Measurements from ENCODE around the gene VAMP2.

VAMP2 gene, protein sequence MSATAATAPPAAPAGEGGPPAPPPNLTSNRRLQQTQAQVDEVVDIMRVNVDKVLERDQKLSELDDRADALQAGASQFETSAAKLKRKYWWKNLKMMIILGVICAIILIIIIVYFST

DNA sequence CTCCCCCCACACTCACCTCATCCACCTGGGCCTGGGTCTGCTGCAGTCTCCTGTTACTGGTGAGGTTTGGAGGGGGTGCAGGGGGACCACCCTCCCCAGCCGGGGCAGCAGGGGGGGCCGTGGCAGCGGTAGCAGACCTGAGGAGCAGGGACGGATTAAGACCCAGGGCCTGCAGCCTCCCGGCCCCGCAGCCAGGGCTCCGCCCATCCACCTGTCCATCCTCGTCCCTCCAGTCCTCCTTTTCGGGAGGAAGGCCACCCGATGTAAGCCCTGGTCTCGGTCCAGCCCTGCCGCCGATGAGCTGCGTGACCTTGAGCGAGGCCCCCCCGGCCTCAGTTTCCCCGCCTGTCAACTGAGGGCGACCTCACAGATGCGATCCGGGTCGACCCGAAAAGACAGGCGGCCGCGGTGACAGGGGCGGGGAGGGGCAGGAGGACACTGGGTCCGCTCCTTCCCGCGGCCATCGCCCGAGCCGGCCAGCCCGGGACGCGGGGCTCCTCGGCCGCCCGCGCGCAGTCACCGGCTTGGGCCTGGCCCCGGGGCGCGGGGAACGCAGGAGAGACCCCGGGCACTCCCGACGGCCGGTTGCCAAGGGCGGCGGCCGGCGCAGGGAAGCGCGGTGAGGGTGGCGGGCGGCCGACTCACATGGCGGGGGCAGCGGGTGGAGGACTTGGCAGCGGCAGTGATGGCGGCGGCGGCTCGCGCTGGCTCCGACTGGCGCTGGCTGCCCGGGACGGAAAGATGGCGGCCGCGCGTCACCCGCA lies at the start of gene VAMP2:
Gene VAMP2, minus strand, starts transcription at position 716 of the 764 bp plus-strand sequence. Its CDS starts 69 bp downstream, at position 647.
- peak within 1 kb of the TSS; percentile 90 to 97 for H3K9ac ChIP-seq (ENCODE audit: low read length in 2 of 2)
- H3K27ac ChIP-seq (ENCODE audit: low read length) = peak within 1 kb of the TSS; percentile 98
- H3K9me3 ChIP-seq (ENCODE audit: control insufficient read depth in 2 of 2, low read length in 2 of 2) = no peaks in the 10 kb centered on the region
- peaks cover 13 to 20% of the 10 kb centered on the region in 2 donors for H3K36me3 ChIP-seq (ENCODE audit: control insufficient read depth in 2 of 2, insufficient read depth in 2 of 2, low read length in 2 of 2)
- peak within 1 kb of the TSS; percentile 95 to 99 for H3K4me3 ChIP-seq (ENCODE audit: low read length in 2 of 2)
- peaks cover 44% of the 10 kb centered on the region for H3K4me1 ChIP-seq (ENCODE audit: control insufficient read depth, insufficient read depth, low read length)
- H3K27me3 ChIP-seq (ENCODE audit: control insufficient read depth in 1 of 2, insufficient read depth in 2 of 2, low read length in 2 of 2) = no peaks in the 10 kb centered on the region

DNA sequence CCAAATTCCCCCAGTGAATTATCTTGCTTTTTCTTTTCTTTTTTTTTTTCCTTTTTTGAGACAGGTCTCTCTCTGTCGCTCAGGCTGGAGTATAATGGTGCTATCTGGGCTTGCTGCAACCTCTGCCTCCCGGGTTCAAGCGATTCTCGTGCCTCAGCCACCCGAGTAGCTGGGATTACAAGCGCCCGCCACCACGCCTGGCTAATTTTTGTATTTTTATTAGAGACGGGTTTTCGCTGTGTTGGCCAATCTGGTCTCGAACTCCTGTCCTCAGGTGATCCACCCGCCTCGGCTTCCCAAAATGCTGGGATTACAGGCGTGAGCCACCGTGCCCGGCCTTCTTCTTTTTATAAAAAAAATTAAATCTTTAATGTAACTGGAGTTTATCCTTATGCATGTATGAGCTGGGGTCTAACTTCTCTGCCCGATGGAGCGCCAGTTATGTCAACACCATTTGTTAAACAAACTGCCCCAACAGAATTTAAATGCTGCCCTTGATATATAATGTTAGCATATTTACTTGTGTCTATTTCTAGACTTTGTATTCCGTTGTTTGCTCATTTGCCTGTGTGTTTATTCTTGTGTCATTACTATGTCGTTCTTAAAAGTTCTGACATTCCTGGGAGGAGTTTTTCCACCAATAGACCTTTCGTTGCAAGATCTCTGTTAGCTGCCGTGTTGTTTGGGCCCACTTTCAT lies 48.2 kb upstream of the VAMP2 start:
- peak overlapping the region; percentile 72 to 77 for H3K4me3 ChIP-seq (ENCODE audit: low read length in 2 of 2)
- peak overlapping the region; percentile 53 for H3K27ac ChIP-seq (ENCODE audit: low read length)
- H3K4me1 ChIP-seq (ENCODE audit: control insufficient read depth, insufficient read depth, low read length) = peaks cover 13% of the 10 kb centered on the region
- H3K27me3 ChIP-seq (ENCODE audit: control insufficient read depth in 1 of 2, insufficient read depth in 2 of 2, low read length in 2 of 2) = no peaks in the 10 kb centered on the region
- H3K9me3 ChIP-seq (ENCODE audit: control insufficient read depth in 2 of 2, low read length in 2 of 2) = no peaks in the 10 kb centered on the region
- H3K36me3 ChIP-seq (ENCODE audit: control insufficient read depth in 2 of 2, insufficient read depth in 2 of 2, low read length in 2 of 2) = no peaks in the 10 kb centered on the region
- peak overlapping the region; percentile 56 to 75 for H3K9ac ChIP-seq (ENCODE audit: low read length in 2 of 2)

DNA sequence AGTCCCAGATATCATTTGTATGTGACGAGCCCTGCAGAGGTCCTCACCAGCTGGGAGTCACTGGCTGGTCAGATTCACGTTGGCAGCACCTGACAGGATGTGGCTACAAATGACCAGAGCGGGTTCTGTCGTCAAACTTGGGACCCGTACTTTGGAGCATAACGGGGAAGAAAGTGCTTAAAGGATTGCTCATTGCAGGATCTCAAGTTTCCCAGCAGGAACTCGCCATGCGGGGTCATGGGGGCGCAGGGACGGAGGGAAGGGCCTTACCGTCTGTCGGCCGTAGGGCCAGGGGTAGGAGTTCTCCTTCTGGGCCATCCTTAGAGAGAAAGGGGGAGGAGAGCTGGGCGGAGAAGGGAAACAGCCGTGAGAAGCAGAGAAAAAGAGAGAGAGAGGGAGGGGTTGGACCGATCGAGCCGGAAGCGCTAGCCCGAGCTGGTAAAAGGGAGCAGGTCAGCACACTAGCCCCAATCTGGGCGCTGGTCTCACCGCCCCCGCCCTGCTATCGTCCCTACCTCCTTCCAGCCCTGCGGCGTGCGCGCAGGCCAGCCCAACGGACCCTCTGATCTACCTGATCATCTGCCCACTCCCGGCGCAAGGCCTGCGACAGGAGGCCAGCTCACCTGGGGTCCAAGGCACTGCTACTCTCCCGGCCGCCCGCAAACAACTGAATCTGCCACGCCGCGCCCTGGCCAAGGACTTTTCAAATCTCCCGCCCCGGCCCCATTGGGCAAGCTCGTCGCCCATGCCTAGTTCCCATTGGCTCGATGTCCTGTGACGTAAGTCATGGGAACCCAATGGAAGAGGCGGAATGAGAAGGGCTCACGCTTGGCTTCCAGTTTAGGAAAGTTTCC lies 47.4 kb upstream of the VAMP2 start, which contains the start of gene AURKB:
Gene AURKB, minus strand, starts transcription at position 669 of the 854 bp plus-strand sequence. Its CDS starts 351 bp downstream, at position 318.
- Histone ChIP-seq H3K4me1 (ENCODE audit: control insufficient read depth, insufficient read depth, low read length) (peaks cover 13% of the 10 kb centered on the region), H3K27ac (ENCODE audit: low read length) (peak within 1 kb of the TSS; percentile 53), H3K4me3 (ENCODE audit: low read length in 2 of 2) (peak within 1 kb of the TSS; percentile 72 to 77), H3K9ac (ENCODE audit: low read length in 2 of 2) (peak within 1 kb of the TSS; percentile 56 to 75), H3K27me3 (ENCODE audit: control insufficient read depth in 1 of 2, insufficient read depth in 2 of 2, low read length in 2 of 2) (no peaks in the 10 kb centered on the region), H3K9me3 (ENCODE audit: control insufficient read depth in 2 of 2, low read length in 2 of 2) (no peaks in the 10 kb centered on the region), H3K36me3 (ENCODE audit: control insufficient read depth in 2 of 2, insufficient read depth in 2 of 2, low read length in 2 of 2) (no peaks in the 10 kb centered on the region)

DNA sequence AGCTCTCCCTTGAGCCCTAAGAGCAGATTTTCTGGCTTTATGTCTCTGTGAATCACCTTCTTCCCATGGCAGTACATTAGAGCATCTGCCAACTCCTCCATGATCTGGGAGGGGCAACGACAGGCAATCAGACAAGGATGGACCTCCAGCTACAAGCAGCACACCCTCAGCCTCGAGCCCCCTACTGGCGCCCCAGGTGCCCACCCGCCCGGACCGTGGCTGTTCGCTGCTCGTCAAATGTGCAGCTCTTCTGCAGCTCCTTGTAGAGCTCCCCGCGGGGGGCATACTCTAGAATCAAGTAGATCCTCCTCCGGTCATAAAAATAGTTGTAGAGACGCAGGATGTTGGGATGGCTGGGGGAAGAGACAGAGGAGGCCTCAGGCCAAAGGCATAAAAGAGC lies 43.8 kb upstream of the VAMP2 start:
- Histone ChIP-seq H3K36me3 (ENCODE audit: control insufficient read depth in 2 of 2, insufficient read depth in 2 of 2, low read length in 2 of 2) (no peaks in the 10 kb centered on the region), H3K4me1 (ENCODE audit: control insufficient read depth, insufficient read depth, low read length) (peaks cover 13% of the 10 kb centered on the region), H3K9ac (ENCODE audit: low read length in 2 of 2) (no peak overlapping the region), H3K27ac (ENCODE audit: low read length) (no peak overlapping the region), H3K27me3 (ENCODE audit: control insufficient read depth in 1 of 2, insufficient read depth in 2 of 2, low read length in 2 of 2) (no peaks in the 10 kb centered on the region), H3K4me3 (ENCODE audit: low read length in 2 of 2) (no peak overlapping the region), H3K9me3 (ENCODE audit: control insufficient read depth in 2 of 2, low read length in 2 of 2) (no peaks in the 10 kb centered on the region)

DNA sequence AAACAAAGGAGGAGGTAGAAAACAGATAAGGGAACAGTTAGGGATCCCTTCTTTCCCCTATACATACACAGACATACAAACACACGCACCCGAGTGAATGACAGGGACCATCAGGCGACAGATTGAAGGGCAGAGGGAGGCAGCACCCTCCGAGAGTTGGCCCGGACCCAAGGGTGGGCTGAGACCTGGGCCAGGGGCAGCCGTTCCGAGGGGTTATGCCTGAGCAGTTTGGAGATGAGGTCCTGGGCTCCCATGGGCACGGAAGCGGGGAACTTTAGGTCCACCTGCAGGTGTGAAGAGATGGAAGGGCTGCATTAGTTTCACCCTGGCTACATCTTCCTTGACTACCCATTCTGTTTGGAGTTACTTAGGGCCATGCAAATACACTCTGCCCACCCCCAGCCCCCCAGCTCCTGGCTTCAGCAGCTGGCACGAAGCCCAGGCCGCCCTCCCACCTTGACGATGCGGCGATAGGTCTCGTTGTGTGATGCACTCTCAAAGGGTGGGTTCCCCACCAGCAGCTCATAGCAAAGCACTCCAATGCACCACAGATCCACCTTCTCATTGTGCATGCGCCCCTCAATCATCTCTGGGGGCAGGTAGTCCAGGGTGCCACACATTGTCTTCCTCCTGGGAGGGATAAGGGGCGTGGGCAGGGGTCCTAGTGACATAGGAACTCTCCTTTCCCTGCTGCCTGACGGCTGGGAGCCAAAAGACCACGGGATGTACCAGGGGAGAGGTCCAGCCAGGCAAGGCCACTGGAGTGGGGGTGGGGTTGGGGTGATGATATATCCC lies 42.2 kb upstream of the VAMP2 start:
- Histone ChIP-seq H3K9me3 (ENCODE audit: control insufficient read depth in 2 of 2, low read length in 2 of 2) (no peaks in the 10 kb centered on the region), H3K36me3 (ENCODE audit: control insufficient read depth in 2 of 2, insufficient read depth in 2 of 2, low read length in 2 of 2) (no peaks in the 10 kb centered on the region), H3K27ac (ENCODE audit: low read length) (no peak overlapping the region), H3K4me1 (ENCODE audit: control insufficient read depth, insufficient read depth, low read length) (peaks cover 3% of the 10 kb centered on the region), H3K9ac (ENCODE audit: low read length in 2 of 2) (no peak overlapping the region), H3K4me3 (ENCODE audit: low read length in 2 of 2) (no peak overlapping the region), H3K27me3 (ENCODE audit: control insufficient read depth in 1 of 2, insufficient read depth in 2 of 2, low read length in 2 of 2) (no peaks in the 10 kb centered on the region)

DNA sequence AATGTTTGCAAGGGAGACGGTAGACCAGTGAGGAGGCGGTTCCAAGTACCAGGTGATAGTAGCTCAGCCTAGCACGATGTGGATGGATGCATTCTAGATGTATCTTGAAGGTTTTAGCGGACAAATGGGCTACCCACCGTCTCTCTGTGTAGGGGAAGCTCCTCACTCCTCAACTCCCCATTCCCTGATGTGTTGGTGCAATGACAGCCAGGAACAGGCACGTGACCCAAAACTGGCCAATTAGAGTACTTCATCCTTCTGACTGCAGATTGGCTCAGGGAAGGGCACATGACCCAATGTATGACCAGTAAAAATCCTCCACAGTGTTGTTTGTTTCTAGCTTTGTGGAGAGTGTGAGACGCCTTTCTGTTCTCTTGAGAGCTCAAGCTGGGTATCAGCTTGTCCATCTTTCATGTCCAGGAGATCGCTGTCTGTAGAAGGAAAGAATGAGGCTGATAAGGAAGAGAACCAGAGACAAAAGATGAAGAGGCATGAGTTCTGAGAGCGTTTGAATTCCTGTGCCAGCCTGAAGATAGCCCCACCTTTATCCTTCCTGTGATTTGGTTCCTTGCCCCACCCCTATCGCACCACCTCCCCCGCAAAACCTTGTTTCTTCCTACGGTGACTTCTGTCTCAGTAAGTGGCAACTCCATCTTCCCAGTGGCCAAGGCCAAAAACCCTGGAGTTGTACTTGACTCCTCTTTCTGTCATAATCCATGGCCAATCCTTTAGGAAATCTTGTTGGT lies 29.5 kb upstream of the VAMP2 start:
- Histone ChIP-seq H3K27ac (ENCODE audit: low read length) (peak overlapping the region; percentile 83), H3K4me1 (ENCODE audit: control insufficient read depth, insufficient read depth, low read length) (peaks cover 44% of the 10 kb centered on the region), H3K9me3 (ENCODE audit: control insufficient read depth in 2 of 2, low read length in 2 of 2) (no peaks in the 10 kb centered on the region), H3K4me3 (ENCODE audit: low read length in 2 of 2) (peak overlapping the region; percentile 47 to 64), H3K36me3 (ENCODE audit: control insufficient read depth in 2 of 2, insufficient read depth in 2 of 2, low read length in 2 of 2) (no peaks in the 10 kb centered on the region), H3K9ac (ENCODE audit: low read length in 2 of 2) (peak overlapping the region; percentile 43 to 60), H3K27me3 (ENCODE audit: control insufficient read depth in 1 of 2, insufficient read depth in 2 of 2, low read length in 2 of 2) (no peaks in the 10 kb centered on the region)

DNA sequence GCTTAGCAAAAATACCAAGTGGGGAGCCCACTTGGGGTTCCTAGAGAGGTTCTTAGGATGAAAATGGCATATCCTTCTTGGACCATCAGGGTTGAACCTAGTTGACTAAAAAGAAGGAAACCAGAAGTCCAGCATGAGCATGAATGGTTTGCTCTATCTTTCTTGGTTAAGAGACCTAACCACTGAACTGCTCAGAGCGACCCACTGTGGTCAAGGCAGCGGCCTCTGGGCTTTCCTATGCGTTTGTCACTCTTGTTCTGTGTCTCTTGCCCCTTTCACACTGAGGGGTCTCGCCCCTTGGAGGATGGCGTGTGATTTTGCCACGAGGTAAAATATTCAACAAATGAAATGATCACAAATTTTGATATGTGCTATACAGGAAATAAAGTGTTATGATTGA lies 27.8 kb upstream of the VAMP2 start:
- peak overlapping the region; percentile 42 to 61 for H3K4me3 ChIP-seq (ENCODE audit: low read length in 2 of 2)
- H3K9ac ChIP-seq (ENCODE audit: low read length in 2 of 2) = no peak overlapping the region
- H3K36me3 ChIP-seq (ENCODE audit: control insufficient read depth in 2 of 2, insufficient read depth in 2 of 2, low read length in 2 of 2) = no peaks in the 10 kb centered on the region
- no peaks in the 10 kb centered on the region for H3K9me3 ChIP-seq (ENCODE audit: control insufficient read depth in 2 of 2, low read length in 2 of 2)
- no peaks in the 10 kb centered on the region for H3K27me3 ChIP-seq (ENCODE audit: control insufficient read depth in 1 of 2, insufficient read depth in 2 of 2, low read length in 2 of 2)
- H3K4me1 ChIP-seq (ENCODE audit: control insufficient read depth, insufficient read depth, low read length) = peaks cover 56% of the 10 kb centered on the region
- H3K27ac ChIP-seq (ENCODE audit: low read length) = peak overlapping the region; percentile 87

DNA sequence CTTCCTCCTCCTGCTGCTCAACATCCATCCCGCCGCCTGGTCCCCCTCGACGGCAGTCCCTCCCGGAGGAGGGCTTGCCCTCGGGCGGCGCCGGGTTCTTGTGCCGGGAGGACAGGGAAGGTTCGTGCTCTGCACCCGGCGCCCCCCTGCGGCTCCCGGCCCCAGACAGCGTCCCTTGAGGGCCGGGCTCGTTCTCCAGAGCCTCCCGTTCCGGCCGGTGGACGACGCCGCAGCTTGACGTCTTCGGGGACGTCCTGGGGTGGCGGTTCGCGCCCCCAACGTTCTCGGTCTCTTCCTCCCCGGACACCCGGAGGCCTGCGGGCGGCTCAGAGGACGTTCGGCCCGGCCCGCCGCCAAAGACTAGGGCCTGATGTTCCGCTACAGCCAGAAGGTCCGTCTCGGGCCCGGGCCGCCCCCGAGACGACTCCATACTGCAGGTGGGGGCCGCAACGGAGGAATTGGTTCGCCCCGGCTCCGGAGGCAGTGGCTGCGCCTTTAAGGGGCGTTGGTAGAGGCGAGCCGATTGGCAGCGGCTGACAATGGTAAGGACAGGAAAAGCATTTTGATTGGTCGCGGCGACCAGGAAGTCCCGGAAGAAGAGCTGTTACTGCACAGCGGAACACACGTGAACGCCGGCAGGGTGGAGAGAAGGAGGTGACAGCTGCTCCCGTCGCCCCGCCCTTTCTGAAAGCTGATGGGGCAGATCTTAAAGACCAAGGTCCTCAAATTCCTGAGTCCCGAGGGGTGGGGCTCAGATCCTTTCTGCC lies 27.1 kb upstream of the VAMP2 start, which contains the start of gene BORCS6:
Gene BORCS6, minus strand, starts transcription at position 470 of the 767 bp plus-strand sequence. Its CDS starts 40 bp downstream, at position 430.
- Histone ChIP-seq H3K27me3 (ENCODE audit: control insufficient read depth in 1 of 2, insufficient read depth in 2 of 2, low read length in 2 of 2) (no peaks in the 10 kb centered on the region), H3K36me3 (ENCODE audit: control insufficient read depth in 2 of 2, insufficient read depth in 2 of 2, low read length in 2 of 2) (no peaks in the 10 kb centered on the region), H3K9me3 (ENCODE audit: control insufficient read depth in 2 of 2, low read length in 2 of 2) (no peaks in the 10 kb centered on the region), H3K27ac (ENCODE audit: low read length) (peak within 1 kb of the TSS; percentile 87), H3K4me3 (ENCODE audit: low read length in 2 of 2) (peak within 1 kb of the TSS; percentile 64 to 97), H3K9ac (ENCODE audit: low read length in 2 of 2) (peak within 1 kb of the TSS; percentile 69 to 78), H3K4me1 (ENCODE audit: control insufficient read depth, insufficient read depth, low read length) (peaks cover 56% of the 10 kb centered on the region)
